Stimulated activated naive CD8-positive, alpha-beta T cell treated with anti-CD3 and anti-CD28 coated beads, Interleukin-15, Interleukin-2, amounts not matched to agents 100 U/mL and 50 U/mL, for 24 hours (primary cell): ENCODE data around the gene SLC9A9.
"Not testable (repeated sequence)": the region's sequence is repeated elsewhere in the genome, so short reads cannot be mapped to it uniquely, and the experiment has no call there.

ENCODE experiments used
- ATAC-seq: fragments of 150-1000 bp; cut with Tn5 transposase; one replicate; pipeline ENCODE4 v1.10.0; 2021
- DNase-seq: peaks from one replicate; pipeline ENCODE4 v3.0.0; 2021

SLC9A9 gene

DNA sequence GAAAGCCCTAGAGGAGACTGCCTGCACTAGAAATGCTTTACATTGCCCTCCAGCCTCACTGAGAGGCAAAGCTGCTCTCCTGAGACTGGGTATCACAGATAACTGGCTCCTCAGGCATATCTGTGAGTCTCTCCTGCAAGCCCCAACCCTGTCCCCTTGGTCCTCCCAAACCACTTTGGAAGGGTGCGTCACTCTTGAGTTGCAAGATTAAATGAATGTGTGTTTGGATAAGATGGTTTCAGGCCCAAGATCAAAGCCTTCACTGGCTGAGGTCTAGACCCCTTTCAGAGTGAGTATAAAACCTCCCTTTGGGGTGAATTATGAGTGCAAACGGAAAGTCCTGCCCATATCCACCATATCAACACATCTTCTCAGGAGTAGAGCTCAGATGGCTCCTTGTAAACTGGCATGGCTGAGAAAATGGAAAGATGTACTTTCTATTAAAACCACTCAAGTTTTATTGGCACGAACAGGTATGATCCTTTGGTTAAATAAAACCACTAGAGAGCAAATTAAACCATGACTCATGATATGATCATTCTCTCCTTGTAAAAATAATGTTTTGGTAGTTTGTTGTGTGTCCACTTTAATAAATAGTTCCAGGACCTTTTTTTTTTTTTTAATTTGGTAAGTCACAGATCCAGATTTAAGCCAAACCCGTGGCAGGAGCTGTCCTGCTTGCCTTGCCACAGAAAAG is 564.7 kb downstream of the SLC9A9 start:
- DNase-seq (peak; percentile 36), ATAC-seq (peak; percentile 90)

DNA sequence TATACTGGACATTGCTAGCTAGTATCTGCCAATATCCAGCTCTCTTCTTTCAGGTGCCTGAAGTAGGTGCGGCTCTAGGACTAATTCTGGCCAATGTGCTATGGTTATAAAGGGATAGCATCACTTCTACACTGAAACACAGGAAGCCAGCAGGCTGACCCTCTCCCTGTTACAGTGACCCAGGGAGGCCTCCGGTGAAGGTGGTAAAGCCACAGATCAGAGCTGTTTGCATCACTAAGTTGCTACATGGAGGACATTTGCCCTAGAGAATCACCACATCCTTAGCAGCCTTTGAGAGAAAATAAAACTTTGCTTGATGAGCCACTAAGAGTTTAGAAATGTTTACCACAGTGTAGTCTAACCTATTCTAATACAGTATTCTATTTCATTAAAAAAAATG is 567.3 kb downstream of the SLC9A9 start:
- DNase-seq: no peak
- no peak for ATAC-seq

DNA sequence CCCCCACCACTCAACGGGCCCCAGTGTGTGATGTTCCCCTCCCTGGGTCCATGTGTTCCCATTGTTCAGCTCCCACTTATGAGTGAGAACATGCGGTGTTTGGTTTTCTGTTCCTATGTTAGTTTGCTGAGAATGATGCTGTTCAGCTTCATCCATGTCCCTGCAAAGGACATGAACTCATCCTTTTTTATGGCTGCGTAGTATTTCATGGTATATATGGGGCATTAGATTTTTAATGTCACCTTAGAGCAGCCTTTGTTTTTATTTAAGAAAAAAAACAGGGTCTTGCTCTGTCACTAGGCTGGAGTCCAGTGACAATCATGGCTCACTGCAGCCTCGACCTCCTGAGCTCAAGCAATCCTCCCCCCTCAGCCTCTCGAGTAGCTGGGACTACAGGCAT is 568.7 kb downstream of the SLC9A9 start:
- ATAC-seq, DNase-seq: not testable (repeated sequence)

DNA sequence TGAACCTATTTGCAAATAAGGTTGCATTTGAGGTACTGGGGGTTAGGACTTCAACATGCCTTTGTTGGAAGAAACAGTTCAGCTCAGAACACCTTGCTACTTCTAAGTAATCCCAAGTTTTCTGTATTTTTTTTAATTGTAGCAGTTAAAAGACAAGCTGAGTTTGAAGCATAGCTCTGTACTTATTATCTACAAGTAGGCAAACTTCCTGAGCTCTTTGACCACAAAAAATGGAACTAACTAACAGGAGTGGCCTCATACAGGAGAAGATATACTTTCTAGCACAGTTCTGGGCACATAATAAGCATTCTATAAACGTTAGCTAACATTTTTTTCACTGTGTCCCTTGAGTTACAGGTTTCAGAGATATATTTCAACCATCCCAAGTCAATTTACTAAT is 569.5 kb downstream of the SLC9A9 start:
- ATAC-seq: no peak

DNA sequence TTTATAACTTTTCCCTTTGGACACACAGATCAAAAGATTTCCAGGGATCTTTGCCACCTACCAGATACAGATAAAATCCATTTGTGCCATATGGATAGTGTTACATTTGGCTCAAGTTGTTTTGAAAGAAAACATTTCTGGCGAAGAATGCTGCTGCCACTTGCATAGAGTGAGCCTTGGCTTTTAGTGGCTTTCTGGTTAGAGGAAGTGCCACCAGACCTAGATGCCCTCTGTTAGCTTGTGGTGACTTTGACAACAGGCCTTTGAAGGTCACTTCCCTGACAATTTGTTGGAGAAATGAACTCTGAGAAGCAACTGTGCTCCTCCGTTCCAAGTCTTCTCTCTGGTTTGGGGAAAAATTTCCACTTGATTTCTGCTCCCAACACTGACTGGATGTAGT is 570.7 kb downstream of the SLC9A9 start:
- DNase-seq: no peak
- ATAC-seq: no peak

More for the DNA sequence above, 569.5 kb downstream of the SLC9A9 start:
- no peak for DNase-seq

DNA sequence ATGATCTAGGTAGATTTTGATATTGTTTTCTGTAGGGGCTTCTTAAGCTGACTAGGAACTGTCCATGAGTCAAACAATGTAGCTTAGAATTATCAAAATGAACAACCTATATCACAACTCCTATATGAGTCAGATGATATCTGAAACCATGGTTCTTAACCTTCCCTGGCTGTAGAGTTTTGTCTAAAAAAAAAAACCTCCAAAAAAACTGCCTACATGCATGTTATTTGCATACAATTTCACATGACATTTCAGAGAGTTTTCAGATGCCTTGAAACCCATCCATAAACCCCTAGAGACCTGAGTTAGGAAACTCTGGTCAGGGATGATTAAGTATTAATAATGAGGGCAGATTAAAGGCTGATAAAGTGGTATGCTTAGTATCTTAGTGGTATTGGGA is 571.7 kb downstream of the SLC9A9 start:
- ATAC-seq (peak; percentile 96), DNase-seq (no peak)

DNA sequence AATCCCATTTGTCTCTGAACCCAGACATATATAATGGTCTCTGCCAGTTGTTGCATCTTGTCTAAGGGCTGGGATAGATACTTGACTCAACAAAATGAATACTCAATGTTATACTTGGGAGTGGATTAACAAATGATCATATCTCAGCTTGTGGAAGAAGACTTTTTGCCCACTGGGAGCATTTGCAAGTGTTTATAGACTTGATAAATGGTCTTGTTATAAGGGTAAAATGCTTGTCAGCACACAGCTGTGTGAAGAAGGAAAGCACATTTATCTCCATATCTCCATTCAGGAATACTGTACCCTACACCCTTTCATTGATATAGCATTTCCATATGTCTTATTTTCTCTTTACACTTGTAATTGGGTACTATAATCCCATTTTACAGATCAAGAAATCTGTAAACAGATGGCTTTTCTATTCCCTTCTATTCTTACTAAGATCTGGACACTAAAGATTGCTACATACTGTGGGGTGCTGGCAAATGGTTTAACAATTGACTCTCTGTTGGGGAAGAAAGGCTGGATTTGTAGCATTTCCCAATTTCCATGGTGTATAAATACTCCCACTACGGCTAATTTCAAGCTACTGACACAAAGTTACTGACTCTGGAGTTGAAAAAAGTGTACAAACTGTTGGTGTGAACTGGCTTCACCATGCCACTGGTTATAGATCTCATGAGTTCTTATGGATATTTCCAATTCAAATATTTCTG is 574.1 kb downstream of the SLC9A9 start:
- no peak for ATAC-seq
- no peak for DNase-seq

DNA sequence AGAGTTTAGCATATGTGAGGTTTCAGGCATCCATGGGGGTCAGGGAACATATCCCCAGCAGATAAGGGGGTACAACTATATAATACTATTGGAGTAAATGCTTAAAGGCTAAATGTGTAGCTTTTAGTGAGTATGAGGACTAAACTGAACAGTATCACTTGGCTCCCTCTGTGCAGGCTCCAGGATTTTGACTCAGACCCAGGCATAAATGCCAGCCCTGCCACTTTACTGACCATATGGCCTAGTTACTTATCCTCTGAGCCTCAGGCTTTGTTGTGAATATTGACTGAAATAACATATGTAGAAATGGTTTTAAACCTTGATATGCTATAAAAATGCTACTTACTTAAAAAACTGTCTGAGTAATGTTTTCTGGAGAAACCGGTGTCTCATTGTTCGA is 577.1 kb downstream of the SLC9A9 start:
- no peak for DNase-seq
- ATAC-seq: no peak

DNA sequence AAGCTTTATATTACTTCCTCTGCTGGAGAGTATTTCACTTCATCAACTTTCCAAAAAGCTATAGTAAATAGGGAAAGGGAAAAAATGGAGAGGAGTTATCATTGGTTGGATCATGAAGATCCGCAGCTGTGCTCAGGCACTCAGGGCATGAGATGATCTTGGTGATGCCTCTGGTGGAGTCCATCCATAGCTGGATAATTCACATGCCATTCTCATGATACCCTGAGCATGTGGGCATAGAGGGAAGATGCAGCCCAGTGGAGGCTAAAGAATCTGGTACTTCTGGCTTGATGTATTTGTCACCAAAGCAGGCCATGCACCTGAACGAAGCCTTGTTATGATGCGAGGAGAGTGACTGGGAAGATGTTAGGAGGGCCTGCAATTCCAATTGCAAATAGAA is 578.5 kb downstream of the SLC9A9 start:
- ATAC-seq (no peak), DNase-seq (no peak)

DNA sequence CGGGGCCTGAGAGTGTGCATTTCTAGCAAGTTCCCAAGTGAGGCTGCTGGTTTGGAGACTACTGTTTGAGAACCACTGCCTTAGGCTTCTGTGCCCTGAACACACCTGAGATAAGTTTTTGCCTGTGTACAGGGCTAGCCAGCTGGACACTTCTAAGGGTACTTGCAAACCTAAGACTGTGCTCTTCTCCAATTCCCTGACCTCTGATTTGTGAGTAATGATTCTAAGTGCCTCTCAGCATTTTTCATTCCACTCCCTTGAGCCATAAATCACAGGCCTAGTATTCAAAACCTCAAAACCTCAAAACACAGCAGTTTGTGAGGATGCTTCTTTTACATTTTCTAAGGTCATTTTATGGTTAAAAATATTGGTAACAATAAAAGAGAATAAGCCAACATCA is 580.3 kb downstream of the SLC9A9 start:
- DNase-seq: no peak
- ATAC-seq: no peak

DNA sequence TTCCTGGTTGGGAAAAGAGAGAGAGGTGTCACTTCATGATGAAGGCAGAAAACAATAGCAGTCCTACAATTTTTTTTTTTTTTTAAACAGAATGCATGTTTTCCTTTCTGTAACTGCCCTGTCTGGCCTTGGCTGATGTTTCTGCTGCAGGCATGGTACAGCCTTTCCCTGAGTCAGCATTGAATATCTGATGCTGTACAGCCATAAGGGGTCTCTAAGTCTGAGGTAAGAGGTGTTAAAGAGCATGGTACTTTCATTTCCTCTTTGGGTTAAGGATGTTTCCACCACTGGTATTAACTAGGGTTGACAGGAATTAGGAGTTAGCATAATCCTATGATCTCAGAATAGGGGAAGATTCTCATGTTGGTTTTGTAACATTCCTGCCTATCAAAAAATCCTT is 581.3 kb downstream of the SLC9A9 start:
- DNase-seq: no peak
- ATAC-seq: peak; percentile 59

DNA sequence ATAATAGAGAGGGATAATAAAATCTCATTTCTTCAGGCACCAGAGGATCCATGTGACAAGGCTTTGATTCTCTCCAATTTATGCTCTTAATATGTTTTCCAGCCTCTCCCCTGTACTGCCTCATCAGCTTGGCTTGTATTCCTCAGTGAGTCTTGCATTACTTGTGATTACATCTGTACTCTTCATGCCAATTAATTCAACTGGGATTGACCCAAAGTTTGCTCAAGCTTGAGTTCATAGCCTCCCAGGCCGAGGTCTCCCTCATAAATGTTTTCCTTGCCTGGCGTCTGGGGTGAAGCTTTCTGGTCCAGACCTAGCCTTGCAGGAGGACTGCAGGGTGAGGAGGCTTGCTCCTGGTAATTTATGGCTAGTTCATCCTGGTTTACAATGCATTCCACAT is 581.8 kb downstream of the SLC9A9 start:
- DNase-seq: no peak

DNA sequence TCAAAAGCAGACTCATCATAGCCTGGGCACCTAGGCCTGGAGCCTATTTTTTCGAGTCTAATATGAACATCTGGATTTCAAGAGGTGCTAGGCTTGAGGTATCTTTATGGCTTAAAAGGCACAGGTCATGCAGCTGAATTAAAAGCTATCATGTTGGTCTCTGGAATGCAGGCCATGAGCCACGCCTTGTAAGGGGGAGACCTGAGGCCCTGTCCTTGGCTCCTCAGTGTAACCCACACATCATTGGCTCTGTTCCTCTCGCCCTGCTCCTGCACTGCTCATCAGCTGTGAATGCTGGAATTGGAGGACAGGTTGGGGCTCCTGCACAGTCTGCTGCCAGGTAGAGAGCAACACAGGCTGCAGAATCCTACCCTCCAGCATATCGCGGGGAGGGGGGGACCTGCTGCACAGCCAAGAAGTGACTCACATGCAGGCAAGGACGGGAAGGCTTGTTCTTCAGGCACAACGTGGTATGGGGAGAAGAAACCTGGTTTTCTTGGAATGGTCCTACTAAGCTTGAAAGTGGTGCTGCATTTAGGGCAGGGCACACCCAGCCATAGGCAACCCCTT is 582.7 kb downstream of the SLC9A9 start:
- no peak for ATAC-seq

More for the DNA sequence above, 581.8 kb downstream of the SLC9A9 start:
- ATAC-seq: no peak

DNA sequence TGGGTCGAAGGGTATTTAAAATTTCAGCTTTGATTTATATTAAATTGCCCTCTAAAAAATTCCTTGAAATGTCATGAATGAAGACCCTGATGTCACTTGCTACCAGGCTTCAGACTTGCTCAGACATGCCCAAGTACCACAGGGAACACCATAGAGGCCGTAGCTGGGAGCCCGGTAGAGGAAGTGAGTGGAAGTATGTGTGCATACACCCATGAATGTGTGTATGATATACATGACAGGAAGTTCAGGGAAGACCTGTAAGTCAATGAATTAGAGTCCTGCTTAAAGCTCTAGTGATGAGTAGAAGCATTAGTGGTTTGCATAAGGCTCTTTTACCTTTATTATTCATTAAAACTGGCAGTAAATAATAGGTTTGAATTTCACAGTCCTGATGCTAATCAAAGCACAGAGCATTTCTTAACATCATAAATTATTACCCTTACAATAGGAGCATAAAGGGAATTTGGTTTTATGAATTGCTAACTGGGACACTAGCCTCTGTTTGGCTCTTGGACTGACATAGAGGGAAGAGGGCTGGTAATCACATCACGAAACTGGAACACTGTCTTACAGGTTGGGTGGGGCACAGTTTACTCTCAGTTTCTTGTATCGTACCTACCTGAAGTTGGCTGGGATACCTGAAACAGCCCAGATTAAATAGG is 584.3 kb downstream of the SLC9A9 start:
- no peak for DNase-seq
- no peak for ATAC-seq

More for the DNA sequence above, 582.7 kb downstream of the SLC9A9 start:
- no peak for DNase-seq

DNA sequence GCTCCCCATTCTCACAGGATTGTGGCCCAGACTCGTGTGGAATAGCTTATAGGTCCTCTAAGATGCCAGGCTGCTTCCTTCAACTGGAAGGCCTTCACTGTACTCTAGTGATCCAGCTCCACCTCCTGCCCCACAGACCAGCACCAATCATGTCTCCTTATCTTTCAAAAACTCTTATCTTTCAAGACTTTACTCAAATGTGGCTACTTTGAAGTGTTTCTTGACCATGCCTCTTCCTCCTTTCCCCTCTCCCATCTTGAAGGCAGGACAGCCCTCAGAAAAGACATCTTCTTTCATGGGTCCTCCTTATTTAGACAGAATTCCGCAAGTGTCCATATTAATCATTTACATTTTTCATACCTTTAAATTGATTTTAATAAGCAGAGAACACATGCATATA is 586.4 kb downstream of the SLC9A9 start:
- no peak for ATAC-seq
- no peak for DNase-seq

DNA sequence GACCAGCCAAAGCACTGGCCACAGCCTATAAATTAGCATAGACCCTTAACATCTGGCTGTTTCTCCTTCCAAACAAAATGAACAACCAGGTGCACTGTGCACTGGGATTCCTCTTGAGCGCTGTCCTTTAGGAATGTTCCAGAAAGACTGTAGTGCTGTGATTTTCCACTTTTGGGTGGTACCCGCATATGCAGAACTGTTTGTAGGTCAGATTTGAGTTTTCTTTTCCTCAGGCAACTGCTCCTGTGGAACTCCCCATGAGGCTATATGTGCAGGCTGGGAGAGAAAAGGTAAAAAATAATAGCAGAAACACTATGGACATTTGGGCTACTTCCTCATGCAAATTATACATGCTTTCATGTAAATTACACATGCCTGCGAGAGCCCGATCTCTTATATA is 589.6 kb downstream of the SLC9A9 start:
- ATAC-seq: no peak

DNA sequence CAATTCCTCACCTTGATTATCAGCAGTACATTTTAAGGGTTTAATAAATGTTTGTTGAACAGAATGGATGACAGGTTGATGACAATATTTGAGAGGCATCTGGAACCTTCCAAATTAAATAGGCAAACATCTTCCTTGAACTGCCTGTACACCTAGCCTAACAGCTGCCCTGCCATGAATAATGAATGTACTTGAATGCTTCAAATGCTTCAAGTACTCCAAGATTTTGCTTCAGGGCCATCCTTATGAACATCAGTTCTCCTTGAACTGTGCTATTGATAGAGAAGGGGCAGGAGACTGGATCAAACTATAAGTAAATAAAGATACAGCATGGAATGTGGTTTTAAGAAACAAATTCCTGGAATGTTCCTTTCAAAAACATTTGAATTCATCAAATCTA is 591.9 kb downstream of the SLC9A9 start:
- DNase-seq: no peak
- no peak for ATAC-seq

More for the DNA sequence above, 589.6 kb downstream of the SLC9A9 start:
- DNase-seq: no peak

DNA sequence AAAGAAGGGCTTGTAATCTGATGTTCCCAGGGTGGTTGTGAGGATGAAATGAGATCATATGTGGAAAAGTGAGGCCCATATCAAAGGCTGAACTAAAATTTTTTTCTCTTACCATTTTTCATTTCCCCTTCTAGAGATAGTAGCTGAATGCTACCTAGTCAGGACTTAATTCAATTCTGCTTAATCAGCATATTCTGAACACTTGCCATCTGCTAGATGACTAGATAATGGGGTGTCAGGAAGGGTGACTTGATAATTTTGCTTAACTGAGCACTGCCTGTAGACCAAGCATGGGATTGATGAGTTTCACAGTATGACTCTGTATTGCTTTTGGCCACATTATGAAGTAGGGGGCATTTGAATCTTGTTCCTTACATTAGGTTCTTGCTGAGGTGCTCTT is 592.5 kb downstream of the SLC9A9 start:
- DNase-seq (no peak), ATAC-seq (no peak)

DNA sequence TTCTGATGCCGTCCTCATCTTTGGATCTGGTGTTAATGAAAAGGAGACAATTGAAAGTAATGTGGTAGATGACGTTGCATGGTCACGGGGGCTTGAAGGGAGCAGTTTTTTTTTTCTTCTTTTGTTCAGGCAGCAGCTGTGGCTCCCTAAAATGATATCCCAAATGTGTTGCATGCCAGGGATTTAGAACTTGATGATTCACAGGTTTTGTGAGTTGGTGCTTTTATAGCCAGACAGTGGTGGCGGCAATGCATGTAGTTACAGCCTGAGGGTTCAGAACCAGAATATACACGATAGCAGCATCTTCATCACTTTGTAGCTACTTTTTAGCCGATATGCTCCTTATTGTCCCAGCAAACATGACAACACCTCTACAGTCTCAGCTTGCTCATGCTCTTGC is 595.3 kb downstream of the SLC9A9 start:
- ATAC-seq: no peak
- no peak for DNase-seq

DNA sequence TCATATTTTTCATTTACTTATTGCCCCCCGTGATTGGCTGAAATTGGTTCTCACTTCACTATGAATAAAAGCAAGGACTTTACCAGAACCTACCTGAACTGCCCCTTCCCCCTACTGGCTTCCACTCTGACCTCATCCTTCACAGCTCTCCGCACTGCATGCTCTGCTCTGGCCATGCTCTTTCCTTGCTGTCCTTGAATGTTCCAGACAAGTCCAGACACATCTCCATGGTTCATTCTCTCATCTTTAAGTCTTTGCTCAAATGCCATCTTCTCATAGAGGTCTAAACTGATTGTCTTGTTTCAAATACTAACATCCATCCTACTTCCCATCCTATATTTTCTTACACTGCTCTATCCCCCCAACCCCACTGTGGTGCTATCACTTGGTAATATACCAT is 599.3 kb downstream of the SLC9A9 start:
- DNase-seq: no peak
- ATAC-seq: no peak

DNA sequence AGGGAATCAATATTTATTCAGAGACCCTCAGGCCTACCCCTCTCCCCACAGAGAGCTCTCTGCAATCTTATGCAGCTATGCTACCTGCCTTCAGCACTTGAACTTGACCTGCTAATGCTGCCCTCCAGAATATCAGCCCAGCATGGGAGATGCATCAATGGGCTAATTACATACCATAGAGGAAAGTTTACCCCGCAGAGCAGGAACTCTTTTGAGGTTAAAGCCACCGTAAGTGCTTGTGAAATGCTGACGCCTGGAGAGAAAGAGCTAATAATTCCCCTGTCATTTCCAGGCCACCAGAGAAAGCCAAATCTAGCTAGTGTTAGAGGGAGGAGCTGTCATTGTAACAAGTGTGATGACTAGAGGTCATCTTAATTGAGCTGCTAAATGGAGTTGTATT is 601.2 kb downstream of the SLC9A9 start:
- ATAC-seq (no peak), DNase-seq (no peak)

DNA sequence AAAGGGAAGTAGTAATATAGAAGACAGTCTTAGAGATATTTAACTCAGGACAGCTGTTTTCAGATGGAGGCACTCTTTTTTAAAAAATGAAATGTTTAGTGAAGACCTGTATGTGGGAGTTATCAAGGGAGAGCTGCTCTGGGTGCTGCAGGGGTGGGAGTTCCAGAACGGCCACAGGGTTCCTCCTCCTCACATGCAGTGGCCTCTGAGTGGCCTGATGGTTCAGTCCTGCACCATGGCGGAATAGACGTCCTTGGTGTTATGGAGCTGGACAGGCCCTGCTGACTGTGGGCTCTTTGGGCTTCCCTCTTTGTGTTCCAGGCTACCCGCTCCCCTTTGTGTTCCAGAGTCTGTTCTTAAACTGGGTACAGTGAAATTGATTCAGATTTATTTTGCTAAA is 602.6 kb downstream of the SLC9A9 start:
- ATAC-seq: no peak
- DNase-seq: no peak

DNA sequence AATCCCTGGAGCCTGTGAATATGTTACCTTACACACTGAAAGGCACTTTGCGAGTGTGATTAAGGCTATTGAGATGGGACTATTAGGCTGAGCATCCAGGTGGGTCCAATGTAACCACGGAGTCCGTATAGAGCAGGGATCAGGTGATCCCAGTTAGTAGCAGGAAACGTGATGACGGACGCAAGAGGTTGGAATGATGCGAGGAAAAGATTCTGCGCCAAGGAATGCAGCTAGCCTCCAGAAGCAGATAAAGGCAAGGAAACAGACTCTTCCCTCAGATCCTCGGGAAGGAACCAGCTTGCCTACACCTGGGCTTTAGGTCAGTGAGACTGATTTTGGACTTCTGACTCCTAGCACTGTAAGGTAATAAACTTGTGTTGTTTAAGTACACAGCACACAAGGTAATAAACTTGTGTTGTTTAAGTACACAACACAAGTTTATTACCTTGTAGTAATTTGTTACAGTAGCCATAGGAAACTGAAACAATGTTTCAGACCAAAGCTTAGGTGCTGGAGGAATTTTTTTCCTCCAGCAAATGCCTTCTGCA is 603.7 kb downstream of the SLC9A9 start:
- DNase-seq (no peak), ATAC-seq (no peak)
